GM18508 (cell line): ENCODE measurements around the gene ZNF169.
"Not testable (repeated sequence)": the region's sequence is repeated elsewhere in the genome, so short reads cannot be mapped to it uniquely, and the experiment has no call there.

ENCODE experiments used
- ATAC-seq: cut with Tn5 transposase; IDR thresholded peaks from one replicate; pipeline ENCODE4 v1.9.1; 2021; ENCODE audit warnings: moderate number of reproducible peaks; ENCODE audit not compliant: insufficient read depth, unreplicated experiment

The ZNF169 gene

DNA sequence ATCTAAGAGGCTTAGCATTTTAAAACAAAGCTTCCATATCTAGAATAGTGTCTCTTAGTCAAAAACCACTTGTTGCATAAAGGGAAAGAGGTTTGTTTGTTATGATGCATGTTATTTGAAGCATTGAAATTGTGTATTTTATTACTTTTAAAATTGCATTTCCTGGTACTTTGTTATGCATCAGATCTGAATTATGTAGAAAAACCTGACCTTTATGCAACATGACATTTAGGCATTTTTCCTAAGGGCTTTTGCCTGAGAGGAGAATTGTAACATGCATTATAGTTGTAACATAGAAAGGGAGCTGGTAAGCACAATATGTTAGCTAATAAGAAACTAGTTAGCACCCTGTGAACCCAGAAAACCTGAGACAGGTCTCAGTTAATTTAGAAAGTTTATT, 22.0 kb downstream of the ZNF169 start:
- ATAC-seq = no peak

DNA sequence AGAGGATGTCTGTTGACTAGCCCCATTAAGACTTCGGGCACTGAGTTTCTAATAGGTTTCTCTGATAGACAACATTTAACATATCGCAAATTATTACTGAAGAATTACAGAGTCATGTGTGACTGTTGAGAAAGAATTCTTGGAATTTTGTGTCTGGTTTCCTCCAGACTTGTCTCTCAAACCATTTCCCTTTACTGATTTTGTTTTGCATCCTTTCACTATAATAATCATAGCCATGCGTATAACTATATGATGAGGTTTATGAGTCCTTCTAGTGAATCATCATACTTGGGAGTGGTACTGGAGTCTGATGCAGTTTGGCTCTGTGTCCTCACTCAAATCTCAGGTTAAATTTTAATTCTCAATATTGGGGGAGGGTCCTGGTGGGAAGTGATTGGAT, 27.0 kb downstream of the ZNF169 start:
- ATAC-seq = no peak

DNA sequence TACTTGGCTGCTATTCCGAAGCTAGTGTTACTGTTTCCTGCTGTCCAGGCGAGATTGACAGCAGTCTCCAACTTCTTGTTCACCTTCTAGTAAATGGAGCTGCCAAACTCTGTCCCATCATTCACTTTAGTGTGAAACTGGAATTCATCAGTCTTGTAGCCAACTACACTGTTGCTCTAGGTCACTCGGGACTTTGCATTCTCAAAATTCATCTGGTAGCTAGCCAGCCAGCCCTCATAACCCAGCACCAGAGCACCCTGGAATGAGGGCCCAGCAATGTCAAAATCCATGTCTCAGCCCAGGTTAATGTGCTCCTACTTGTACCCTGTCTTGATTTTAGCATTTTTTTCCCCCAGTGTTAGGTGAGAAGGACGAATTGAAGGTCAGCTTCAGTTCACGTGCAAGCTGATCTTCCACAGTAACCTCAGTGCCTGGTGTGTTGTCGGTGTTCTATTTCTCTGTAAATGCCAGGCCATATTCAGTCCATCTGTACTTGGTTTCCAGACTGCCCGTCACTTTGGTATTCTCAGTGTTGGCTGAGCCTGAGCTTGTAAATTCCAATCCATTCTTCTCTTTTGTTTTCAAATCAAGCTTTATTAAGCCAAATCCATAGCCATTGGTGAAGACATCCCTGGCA, 28.9 kb downstream of the ZNF169 start:
- no peak for ATAC-seq

DNA sequence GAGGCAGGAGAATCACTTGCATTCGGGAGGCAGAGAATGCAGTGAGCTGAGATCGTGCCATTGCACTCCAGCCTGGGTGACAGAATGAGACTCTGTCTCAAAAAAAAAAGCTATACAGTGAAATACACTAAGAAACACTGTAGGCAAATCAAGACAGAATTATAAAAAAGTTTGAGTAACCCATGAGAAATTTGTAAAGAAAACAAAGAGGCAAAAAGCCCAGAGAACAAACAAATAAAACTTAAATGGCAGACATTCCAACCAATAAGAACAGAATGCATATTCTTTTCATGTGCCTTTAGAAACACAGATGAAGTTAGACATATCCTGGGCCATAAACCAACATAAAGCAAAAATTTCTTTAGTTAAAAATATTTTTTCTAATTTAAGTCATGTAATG, 30.6 kb downstream of the ZNF169 start:
- ATAC-seq = no peak

DNA sequence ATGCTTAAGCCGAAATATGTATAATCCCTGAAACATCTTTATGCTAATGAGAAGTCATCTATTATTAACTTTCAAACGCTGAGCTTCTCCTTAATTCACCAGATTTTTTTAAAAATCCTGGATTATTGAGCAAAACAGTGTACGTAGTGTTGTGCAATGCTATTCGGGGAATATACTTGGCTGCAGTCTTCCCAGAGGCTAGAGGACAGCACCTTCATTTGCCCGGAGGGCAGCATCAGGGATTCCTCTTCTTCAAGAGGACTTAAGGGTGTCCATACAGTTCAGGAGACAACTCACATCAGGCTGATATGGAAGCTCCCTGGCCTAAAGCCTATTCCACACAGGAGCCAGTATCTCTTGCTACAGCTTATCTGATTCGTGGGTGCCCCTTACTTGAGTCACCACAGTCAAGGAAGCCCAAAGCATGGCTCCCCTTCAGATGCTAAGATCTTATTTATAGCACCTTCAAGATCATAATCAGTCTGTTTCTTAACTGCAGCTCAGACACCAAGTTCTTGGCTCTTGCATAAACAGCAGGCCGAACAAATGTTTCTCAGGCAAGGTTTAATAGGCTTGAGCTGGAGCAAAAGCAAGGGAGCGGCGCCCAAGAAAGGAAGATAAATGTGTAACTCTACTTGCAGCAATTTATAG, 40.0 kb downstream of the ZNF169 start:
- ATAC-seq = no peak

DNA sequence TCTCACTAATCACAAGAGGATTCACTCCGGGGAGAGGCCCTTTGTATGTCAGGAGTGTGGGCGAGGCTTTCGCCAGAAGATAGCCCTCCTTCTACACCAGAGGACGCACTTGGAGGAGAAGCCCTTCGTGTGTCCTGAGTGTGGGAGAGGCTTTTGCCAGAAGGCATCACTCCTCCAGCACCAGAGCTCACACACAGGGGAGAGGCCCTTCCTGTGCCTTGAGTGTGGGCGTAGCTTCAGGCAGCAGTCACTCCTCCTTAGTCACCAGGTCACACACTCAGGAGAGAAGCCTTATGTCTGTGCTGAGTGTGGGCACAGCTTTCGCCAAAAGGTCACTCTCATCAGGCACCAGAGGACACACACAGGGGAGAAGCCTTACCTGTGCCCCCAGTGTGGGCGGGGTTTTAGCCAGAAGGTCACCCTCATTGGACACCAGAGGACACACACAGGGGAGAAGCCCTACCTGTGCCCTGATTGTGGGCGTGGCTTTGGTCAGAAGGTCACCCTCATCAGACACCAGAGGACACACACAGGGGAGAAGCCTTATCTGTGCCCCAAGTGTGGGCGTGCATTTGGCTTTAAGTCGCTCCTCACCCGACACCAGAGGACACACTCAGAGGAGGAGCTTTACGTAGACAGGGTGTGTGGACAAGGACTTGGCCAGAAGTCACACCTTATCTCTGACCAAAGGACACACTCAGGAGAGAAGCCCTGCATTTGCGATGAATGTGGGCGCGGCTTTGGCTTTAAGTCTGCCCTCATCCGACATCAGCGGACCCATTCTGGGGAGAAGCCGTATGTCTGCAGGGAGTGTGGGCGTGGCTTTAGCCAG, 41.6 kb downstream of the ZNF169 start:
- ATAC-seq = no peak

DNA sequence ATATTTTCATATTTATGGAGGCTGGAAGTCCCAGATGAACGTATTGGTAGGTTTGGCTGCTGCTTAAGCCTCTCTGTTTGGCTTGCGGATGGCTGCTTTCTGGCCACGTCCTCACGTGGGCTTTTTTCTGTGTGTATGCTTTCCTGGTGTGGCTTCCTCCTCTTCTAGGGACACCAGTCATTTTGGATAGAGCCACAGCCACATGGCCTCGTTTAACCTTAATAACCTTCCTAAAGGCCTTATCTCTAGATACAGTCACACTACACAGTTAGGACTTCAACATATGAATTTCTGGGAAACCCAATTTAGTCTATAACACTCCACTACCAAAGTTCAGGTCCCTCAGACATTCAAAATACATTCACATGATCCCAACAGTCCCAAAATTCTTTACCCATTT, 42.5 kb downstream of the ZNF169 start:
- ATAC-seq = no peak

DNA sequence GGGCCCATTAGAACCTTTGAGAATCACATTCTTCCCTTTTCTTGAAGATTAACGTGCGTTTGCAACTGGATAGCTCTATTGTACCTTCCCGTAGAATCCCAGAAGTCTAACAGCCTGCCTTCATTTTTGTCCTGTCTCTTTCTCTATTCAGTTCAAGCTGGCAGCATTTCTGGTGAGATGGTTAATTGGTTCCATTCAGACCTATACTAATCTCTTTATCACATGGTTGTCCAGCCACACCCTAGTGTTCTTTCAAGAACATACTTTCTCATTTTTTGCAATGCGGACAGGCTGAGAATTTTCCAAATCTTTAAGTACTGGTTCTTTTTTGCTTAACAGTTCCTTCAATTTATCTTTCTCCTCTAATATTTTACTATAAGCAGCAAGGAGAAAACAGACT, 43.3 kb downstream of the ZNF169 start:
- ATAC-seq = no peak

DNA sequence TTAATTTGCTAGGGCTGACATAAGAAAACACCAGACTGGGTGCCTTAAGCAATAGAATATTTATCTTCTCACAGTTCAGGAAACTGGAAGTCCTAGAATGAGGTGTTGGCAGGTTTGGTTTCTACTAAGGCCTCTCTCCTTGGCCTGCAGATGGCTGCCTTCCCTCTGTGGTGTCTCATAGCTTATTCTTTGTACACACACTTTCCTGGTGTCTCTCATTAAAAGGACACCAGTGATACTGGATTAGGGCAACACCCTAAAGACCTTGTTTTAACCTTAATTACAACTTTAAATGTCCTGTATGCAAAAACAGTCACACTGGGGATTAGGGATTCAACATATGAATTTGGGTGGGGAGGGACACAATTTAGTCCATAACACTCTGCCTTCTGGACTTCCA, 44.2 kb downstream of the ZNF169 start:
- ATAC-seq = no peak

DNA sequence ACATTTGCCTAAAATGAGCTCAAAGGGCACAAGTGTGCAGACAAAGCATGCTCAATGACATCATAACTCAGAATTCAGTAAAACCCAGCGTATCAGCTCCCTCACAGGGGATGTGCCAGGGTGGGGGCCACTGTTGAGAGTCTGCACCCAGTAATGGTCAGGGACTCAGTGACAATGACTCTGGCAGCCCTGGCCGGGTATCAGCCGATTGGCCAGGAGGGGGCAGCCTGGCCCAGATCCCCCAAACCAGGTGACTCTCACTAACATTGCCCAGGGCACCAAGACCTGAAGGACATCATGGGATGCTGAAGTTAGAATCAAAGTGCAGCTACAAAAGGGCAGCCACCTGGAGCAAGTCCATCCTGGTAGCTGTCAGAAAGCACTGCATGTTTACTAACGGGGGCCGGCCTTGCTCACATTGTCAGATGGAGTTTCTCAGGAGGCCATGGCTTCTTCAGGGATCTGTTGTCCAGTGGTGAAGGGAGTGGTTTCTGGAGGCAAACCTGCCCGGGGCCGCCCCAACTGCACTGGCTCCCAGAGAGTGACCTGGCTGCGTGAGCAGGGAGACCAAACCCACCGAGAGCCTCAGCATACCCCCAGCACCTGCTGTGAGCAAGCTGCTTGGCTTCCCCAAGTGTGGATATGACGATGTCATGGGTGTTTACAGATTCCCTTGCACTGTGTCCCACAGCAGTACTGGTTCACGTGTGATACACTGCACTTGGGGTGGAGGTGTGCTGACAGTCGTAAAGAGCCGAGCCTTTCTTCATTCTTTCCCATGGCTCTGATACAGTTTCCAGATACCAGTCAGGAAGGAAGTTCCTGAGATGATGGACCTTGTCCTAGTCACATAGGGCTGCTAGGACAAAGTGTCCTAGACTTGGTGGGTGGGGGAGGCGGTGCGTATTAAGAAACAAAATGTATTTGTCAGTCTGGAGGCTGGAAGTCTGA, 56.2 kb downstream of the ZNF169 start:
- not testable (repeated sequence) for ATAC-seq

DNA sequence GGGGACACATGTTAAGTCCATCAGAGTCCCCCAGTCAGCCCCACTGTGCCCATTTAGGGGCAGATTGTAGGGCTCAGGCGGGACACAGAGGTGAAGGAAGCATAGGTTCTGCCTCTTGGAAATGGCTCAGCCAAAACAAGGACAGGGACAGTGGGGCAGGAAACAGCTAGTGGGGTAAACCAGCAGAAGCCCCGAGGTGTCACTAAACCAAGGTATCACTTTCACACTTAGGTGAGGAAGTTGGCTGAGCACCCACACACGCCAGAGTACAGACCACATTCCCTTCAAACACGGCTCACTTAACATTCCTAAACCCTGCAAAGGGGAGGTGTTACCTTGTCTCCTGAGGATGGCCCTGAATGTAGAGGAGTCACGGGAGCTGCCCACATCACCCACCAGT, 57.1 kb downstream of the ZNF169 start:
- ATAC-seq = not testable (repeated sequence)

DNA sequence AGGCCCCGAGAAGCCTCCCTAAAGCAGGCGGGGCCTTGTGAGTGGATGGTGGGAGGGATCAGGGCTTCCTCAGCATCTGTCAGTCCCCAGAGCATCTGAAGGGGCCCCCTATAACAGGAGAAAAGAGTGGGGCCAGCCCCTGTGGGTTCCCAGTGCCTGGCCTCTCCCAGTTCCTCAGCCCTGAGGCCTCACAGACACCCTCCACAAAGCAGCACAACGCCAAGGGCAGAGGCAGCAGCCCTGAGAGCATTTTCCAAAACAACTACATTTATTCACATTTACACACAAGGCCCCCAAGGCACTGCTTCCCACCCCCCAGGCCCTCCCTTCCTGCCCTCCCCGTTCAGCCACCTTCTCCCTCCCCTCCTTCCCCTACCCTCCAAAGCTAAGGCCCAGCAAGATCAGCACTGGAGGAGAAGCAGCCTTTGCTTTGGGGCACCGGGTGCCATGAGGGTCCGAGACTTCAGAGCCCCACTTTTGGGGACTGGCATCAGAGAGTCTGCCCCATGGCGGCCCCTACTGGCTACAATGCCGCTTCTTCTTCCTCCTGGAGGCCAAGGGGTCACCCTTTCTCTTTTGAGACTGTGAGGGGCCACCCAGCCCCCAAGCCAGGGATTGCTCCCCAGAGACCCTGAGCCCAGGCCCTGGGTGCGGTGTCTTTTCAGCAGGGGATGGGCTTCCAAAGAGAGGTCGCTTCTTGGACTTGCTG, 59.0 kb downstream of the ZNF169 start:
- ATAC-seq = not testable (repeated sequence)

DNA sequence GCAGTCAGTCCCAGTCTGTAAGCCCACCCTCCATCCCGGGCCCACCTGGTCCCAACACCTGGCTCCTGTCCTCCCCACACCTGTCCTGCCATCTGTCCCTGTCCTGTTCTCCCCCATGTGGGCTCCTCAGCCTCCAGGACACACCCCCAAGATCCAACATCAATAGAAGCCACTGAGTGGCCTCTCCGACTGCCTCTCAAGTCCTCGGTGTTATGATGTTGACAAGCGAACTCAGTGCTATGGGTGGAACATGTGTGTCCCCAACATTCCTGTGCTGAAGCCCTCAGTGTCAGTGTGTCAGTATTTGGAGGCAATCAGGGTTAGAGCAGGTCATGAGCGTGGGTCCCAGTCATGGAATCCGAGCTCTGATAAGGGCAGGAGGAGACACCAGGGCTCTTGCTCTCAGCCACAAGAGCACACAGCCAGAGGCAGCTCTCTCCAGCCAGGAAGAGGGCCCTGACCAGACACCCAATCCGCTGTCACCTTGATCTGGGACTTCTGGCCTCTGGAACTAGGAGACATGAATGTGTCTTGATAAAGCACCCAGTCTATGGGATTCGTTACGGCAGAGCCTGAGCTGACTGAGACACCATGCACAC, 63.3 kb downstream of the ZNF169 start:
- ATAC-seq = not testable (repeated sequence)

DNA sequence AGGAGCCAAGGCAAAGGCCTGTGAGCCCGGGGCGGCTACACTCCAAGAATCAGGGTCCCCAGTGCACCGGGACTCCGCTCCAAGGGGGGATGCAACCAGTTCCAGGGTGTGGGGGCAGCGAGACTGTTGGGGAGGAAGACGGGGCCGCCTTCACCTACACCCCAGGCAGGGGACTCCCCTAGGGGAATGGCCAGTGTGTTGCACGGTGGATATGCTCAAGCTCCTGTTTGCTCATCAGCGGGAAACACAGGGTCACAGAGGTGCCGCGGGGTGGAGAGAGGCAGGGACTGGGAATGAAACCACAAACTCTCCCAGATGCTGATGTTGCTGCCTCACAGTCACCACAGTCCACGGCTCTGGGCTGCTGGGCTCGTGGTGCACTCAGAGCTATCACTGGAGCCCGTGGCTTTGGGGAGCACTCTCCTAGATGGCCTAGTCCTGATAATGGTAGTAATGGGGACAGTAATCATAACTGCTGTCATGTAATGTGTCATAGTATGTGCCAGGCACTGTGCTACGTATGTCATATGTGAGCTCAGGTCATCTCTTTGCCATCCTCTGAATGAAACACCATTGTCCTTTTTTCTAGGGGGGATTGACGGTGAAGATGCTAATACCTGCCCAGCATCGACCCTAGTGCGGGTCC, 64.2 kb downstream of the ZNF169 start:
- ATAC-seq = not testable (repeated sequence)

DNA sequence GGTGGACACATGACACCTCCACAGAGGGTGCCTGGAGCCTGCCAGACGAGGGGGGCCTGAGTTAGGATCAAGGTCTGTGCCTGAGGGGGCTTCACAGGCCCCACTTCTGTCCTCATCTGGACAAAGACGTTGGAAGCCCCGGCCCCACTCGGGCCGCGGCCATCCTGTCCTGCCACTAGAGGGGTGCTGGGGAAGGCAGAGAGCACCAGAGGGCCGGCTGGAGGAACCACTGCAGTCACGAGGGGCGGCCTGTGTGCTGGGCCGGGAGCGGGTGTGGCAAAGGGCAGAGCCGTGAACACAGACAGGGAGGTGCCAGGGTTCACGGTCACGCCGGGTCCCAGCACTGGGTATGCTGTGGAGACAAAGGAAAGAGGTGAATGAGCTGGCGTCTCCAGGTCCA, 66.5 kb downstream of the ZNF169 start:
- ATAC-seq = not testable (repeated sequence)

DNA sequence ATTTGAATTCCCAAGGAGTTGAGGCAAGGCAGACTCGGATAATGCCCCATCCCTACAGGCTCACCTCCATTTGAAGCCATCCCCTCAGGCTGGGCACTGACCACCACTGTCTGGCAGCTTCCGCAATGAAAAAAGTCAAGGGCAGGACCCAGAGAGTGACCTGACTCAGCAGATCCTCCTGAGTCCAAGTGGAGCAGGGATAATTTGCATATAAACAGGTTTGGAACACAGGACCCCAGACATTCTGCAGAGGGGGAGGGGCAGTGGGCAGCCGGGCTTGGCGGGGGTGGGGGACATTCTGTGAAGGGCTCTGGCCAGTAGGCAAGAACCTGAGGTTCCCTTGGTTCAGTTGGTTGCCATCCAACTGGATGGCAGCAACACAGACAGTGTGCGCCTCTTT, 69.4 kb downstream of the ZNF169 start, which contains the start of gene NUTM2F:
Gene NUTM2F (minus strand): TSS at position 101 of the 400 bp plus-strand sequence. CDS start 21 bp downstream, at position 80.
- ATAC-seq = not testable (repeated sequence)

DNA sequence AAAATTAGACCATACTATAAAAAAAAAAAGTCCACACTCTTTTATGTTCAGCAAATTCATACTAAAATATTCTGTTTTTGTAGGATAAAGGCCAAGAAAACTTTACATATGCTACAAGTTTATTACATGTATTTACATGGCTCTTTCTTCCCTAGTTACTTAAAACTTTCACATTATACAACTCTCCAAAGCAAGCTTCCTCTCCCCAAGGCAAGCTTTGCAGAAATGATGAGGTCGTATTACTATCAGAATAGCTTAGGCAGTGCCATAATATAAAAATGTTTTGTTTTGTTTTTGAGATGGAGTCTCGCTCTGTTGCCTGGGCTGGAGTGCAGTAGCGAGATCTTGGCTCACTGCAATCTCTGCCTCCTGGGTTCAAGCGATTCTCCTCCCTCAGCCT, 77.3 kb downstream of the ZNF169 start:
- not testable (repeated sequence) for ATAC-seq

DNA sequence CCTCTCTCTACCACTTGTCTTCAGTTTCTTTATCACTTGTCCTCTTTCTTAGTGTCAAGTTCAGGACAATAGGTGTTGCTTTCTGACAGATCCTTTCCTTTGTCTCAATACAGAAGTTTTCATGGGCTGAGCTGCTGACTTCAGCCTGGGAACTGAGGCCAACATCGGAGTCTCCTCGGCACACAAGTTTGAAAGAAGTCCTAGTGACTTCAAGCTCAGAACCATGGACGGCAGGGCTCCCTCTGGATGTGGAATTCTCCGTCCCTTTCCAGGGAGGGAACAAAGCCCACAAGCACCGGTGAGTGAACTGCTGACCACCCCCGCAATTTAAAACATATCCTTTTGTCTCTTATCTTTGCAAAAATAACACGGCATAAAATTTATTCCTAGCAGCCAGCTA, 79.6 kb downstream of the ZNF169 start:
- not testable (repeated sequence) for ATAC-seq

DNA sequence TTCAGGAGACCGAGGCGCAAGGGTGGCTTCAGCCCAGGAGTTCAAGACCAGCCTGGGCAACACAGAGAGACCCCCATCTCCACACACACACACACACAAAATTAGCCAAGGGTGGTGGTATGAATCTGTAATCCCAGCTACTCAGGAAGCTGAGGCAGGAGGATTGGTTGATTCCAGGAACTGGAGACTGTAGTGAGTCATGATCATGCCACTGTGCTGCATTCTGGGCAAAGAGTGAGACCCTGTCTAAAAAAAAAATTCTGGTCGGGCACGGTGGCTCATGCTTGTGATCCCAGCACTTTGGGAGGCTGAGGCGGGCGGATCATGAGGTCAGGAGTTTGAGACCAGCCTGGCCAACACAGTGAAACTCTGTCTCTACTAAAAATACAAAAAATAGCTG, 80.6 kb downstream of the ZNF169 start:
- not testable (repeated sequence) for ATAC-seq
